HepG2 (cell line): Measurements from ENCODE around the gene EFCAB13. TPM values are rescaled to one million over a fixed set of nuclear protein-coding genes. Genes with fewer than 3 reads are reported as not detected.

Source experiments
- ATF5 ChIP-seq: sonication (generic); formaldehyde crosslinking; IDR thresholded peaks from 2 replicates; pipeline ENCODE4 v1.4.0; 2020; ENCODE audit warnings: mild to moderate bottlenecking, low read depth, missing genetic modification reagents
- GLI4 ChIP-seq: sonication (generic); formaldehyde crosslinking; IDR thresholded peaks from 2 replicates; pipeline ENCODE4 v1.5.1; 2020; ENCODE audit warnings: missing genetic modification reagents, mild to moderate bottlenecking, moderate library complexity, borderline replicate concordance
- HNRNPUL1 ChIP-seq: fragments of 200-400 bp; formaldehyde crosslinking; IDR thresholded peaks from 2 replicates; pipeline ENCODE4 v1.6.1; 2017; ENCODE audit warnings: low read depth, mild to moderate bottlenecking, low read length, moderate library complexity
- MEF2D ChIP-seq: sonication (generic); formaldehyde crosslinking; IDR thresholded peaks from 2 replicates; pipeline ENCODE4 v1.5.1; 2020; ENCODE audit warnings: mild to moderate bottlenecking, missing genetic modification reagents
- PPARG ChIP-seq: conservative IDR thresholded peaks from 2 replicates; pipeline ENCODE4 v1.6.1; 2016; ENCODE audit warnings: missing biosample characterization, missing genetic modification reagents
- TRIM22 ChIP-seq: fragments of 450-650 bp; IDR thresholded peaks from 2 replicates; pipeline ENCODE4 v1.6.1; 2017
- ZMAT3 ChIP-seq: sonication (generic); formaldehyde crosslinking; conservative IDR thresholded peaks from 2 replicates; pipeline ENCODE4 v1.7.0; 2021; ENCODE audit warnings: missing genetic modification reagents
- ZNF329 ChIP-seq: sonication (generic); formaldehyde crosslinking; IDR thresholded peaks from 2 replicates; pipeline ENCODE4 v1.9.0; 2021; ENCODE audit warnings: low read depth, mild to moderate bottlenecking, missing genetic modification reagents
- polyA plus RNA-seq, 8 experiments: library from polyadenylated mRNA; depleted of rRNA in 3 of 8; stranded (reverse) in 7 of 8; unstranded in 1 of 8; fragments of >200 nt; fragmentation: Illumina TruSeq in 4 of 8; extraction: Trizol in 4 of 8; gene quantifications; 2 replicates each; pipeline versions ENCODE4 v1.2.1 to v1.2.3, GENCODE V29; 2011 to 2016; ENCODE audit warnings: low read depth in 4 of 8, missing spikeins in 1 of 8, mixed read lengths in 1 of 8; ENCODE audit not compliant: insufficient read depth in 1 of 8
- total RNA-seq, 5 experiments: library from RNA; depleted of rRNA; stranded (reverse); fragments of >200 nt; fragmentation: Illumina TruSeq; extraction: Trizol; gene quantifications; 2 replicates each; pipeline ENCODE4 v1.2.3, GENCODE V29; 2016; ENCODE audit warnings: low read depth in 1 of 5
- TF ChIP-seq, protein P1 (sequence below): sonication (generic); formaldehyde crosslinking; IDR thresholded peaks from 2 replicates; pipeline ENCODE4 v1.5.1; 2020; ENCODE audit warnings: mild to moderate bottlenecking, missing genetic modification reagents
- TF ChIP-seq, protein P2 (sequence below), 2 experiments: fragments of 450-650 bp in 1 of 2; sonication (generic) in 1 of 2; formaldehyde crosslinking in 1 of 2; IDR thresholded peaks; 2 replicates each; pipeline versions ENCODE4 v1.6.1 to v1.8.0; 2016 to 2022; ENCODE audit warnings: antibody characterized with exemption in 1 of 2, mild to moderate bottlenecking in 1 of 2, missing genetic modification reagents in 1 of 2
- TF ChIP-seq, protein P3 (sequence below): sonication (generic); formaldehyde crosslinking; IDR thresholded peaks from 2 replicates; pipeline ENCODE4 v1.5.0; 2020; ENCODE audit warnings: missing genetic modification reagents

The EFCAB13 gene
- total and polyA plus RNA-seq, 2 of the 13 experiments (the other 11 are each of a cell fraction or from before 2014, with no cell fraction given) = 0.22 to 0.71 TPM

DNA sequence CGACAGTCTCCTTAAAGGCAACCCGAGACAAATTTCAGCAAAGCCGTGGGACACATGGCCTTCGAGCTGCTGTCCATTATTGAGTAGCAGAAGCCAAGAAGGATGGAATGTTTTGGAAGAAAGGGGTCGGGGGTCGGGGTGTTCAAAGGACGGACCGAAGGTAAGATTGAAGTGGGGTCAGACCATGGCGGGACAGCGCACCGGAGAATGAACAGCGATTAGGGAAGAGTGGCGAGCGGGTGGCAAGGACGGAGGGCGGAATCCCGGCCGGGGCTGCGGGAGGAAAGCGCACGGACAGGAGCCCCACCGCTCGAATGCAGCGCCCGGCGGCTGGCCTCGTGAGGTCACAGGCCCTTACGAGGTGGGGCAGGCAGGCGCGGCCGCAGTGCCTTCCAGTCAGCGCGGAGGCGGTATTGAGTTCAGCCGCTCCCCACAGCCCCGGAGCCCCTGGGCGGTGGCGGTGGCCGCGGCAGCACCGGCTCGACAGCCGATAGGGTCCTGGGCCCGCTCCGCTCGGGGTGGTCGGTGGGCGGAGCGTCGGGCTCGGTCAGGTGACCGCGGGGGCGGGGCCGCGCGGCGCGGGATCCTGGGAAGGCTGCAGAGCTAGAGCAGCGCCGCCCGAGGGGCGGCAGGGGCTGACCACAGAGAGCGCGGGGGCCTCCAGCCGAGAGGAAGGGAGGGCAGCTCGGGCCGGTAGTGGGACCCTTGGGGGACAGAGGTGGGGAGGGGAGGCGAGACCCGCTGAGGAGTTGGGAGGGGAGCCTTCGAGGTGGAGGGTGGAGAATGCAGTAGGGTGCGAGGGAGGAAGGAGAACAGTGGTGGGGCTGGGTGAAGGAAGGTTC, at the start of gene EFCAB13 (continued):
- TF ChIP-seq, protein P1, sequence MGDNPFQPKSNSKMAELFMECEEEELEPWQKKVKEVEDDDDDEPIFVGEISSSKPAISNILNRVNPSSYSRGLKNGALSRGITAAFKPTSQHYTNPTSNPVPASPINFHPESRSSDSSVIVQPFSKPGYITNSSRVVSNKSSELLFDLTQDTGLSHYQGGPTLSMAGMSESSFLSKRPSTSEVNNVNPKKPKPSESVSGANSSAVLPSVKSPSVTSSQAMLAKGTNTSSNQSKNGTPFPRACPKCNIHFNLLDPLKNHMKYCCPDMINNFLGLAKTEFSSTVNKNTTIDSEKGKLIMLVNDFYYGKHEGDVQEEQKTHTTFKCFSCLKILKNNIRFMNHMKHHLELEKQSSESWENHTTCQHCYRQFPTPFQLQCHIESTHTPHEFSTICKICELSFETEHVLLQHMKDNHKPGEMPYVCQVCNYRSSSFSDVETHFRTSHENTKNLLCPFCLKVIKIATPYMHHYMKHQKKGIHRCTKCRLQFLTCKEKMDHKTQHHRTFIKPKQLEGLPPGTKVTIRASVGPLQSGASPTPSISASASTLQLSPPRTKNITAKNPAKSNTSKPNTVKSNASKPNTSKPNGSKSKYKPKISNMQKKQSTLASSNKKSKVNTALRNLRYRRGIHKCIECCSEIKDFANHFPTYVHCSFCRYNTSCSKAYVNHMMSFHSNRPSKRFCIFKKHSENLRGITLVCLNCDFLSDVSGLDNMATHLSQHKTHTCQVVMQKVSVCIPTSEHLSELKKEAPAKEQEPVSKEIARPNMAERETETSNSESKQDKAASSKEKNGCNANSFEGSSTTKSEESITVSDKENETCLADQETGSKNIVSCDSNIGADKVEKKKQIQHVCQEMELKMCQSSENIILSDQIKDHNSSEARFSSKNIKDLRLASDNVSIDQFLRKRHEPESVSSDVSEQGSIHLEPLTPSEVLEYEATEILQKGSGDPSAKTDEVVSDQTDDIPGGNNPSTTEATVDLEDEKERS (CRISPR knock-in tag) = peak; percentile 90
- TF ChIP-seq PPARG (CRISPR knock-in tag) (peak; percentile 75), HNRNPUL1 (no peak; the same call in 1 of the 2 replicates), TRIM22 (no peak), ATF5 (0 out of 2 replicates have a peak, but pooled peaks have one; percentile 48), GLI4 (CRISPR knock-in tag) (peak; percentile 70; the same call in 1 of the 2 replicates), ZNF329 (CRISPR knock-in tag) (peak; percentile 90; the same call in 1 of the 2 replicates), ZMAT3 (CRISPR knock-in tag) (peak; percentile 98), MEF2D (CRISPR knock-in tag) (peak; percentile 80)
- TF ChIP-seq, protein P2, sequence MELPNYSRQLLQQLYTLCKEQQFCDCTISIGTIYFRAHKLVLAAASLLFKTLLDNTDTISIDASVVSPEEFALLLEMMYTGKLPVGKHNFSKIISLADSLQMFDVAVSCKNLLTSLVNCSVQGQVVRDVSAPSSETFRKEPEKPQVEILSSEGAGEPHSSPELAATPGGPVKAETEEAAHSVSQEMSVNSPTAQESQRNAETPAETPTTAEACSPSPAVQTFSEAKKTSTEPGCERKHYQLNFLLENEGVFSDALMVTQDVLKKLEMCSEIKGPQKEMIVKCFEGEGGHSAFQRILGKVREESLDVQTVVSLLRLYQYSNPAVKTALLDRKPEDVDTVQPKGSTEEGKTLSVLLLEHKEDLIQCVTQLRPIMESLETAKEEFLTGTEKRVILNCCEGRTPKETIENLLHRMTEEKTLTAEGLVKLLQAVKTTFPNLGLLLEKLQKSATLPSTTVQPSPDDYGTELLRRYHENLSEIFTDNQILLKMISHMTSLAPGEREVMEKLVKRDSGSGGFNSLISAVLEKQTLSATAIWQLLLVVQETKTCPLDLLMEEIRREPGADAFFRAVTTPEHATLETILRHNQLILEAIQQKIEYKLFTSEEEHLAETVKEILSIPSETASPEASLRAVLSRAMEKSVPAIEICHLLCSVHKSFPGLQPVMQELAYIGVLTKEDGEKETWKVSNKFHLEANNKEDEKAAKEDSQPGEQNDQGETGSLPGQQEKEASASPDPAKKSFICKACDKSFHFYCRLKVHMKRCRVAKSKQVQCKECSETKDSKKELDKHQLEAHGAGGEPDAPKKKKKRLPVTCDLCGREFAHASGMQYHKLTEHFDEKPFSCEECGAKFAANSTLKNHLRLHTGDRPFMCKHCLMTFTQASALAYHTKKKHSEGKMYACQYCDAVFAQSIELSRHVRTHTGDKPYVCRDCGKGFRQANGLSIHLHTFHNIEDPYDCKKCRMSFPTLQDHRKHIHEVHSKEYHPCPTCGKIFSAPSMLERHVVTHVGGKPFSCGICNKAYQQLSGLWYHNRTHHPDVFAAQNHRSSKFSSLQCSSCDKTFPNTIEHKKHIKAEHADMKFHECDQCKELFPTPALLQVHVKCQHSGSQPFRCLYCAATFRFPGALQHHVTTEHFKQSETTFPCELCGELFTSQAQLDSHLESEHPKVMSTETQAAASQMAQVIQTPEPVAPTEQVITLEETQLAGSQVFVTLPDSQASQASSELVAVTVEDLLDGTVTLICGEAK (IDR thresholded peaks at IDR 0.05) = no peak
- TF ChIP-seq, protein P2 (CRISPR knock-in tag; IDR thresholded peaks at IDR 0.05) = peak; percentile 94
- TF ChIP-seq, protein P3, sequence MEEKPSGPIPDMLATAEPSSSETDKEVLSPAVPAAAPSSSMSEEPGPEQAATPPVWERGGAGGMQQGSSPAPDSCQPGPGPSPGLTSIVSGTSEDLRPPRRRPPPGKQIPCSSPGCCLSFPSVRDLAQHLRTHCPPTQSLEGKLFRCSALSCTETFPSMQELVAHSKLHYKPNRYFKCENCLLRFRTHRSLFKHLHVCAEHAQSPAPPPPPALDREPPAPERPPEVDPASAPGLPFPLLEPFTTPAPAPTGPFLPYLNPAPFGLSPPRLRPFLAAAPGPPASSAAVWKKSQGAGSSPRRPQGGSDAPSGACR = peak; percentile 68; the same call in 1 of the 2 replicates
